ENCODE results near the gene SCAMP1.
A peak's percentile ranks its signal among the peaks of the same experiment; 100 is the strongest.
"Not testable (repeated sequence)": the region's sequence is repeated elsewhere in the genome, so short reads cannot be mapped to it uniquely, and the experiment has no call there.

SCAMP1 gene

GRCh38 chr5:78345485-78345884 lies 14.9 kb upstream of the SCAMP1 start:
- Mint-ChIP-seq H3K27me3 (peaks cover 2% of the 10 kb centered on the region), H3K36me3 (ENCODE audit: low read depth) (no peaks in the 10 kb centered on the region), H3K4me3 (no peak overlapping the region), H3K9me3 (no peaks in the 10 kb centered on the region), H3K27ac (no peak overlapping the region), H3K4me1 (no peaks in the 10 kb centered on the region)
- DNase-seq (no peak), ATAC-seq (no peak)

- Mint-ChIP-seq H3K27ac (no peak overlapping the region), H3K4me1 (peaks cover 6% of the 10 kb centered on the region), H3K36me3 (ENCODE audit: low read depth) (no peaks in the 10 kb centered on the region), H3K4me3 (no peak overlapping the region), H3K27me3 (no peaks in the 10 kb centered on the region), H3K9me3 (no peaks in the 10 kb centered on the region)
- no peak for ATAC-seq
- DNase-seq = no peak
Observed at GRCh38 chr5:78353520-78353919, 6.9 kb upstream of the SCAMP1 start.

- Mint-ChIP-seq H3K9me3 (no peaks in the 10 kb centered on the region), H3K27ac (no peak overlapping the region), H3K36me3 (ENCODE audit: low read depth) (peaks cover 2% of the 10 kb centered on the region), H3K4me1 (peaks cover 12% of the 10 kb centered on the region), H3K4me3 (no peak overlapping the region), H3K27me3 (no peaks in the 10 kb centered on the region)
- DNase-seq (no peak), ATAC-seq (no peak)
Observed at GRCh38 chr5:78354066-78354670, 6.2 kb upstream of the SCAMP1 start.

GRCh38 chr5:78355561-78355960 lies 4.9 kb upstream of the SCAMP1 start:
- peaks cover 19% of the 10 kb centered on the region for H3K4me1 Mint-ChIP-seq
- no peaks in the 10 kb centered on the region for H3K27me3 Mint-ChIP-seq
- ATAC-seq (no peak), DNase-seq (no peak)
- H3K4me3 Mint-ChIP-seq = no peak overlapping the region
- H3K36me3 Mint-ChIP-seq (ENCODE audit: low read depth) = peaks cover 5% of the 10 kb centered on the region
- H3K9me3 Mint-ChIP-seq = no peaks in the 10 kb centered on the region
- no peak overlapping the region for H3K27ac Mint-ChIP-seq

- not testable (repeated sequence) for H3K36me3 Mint-ChIP-seq (ENCODE audit: low read depth); ATAC-seq; H3K9me3 Mint-ChIP-seq; H3K27me3 Mint-ChIP-seq
- H3K4me1 Mint-ChIP-seq = peaks cover 36% of the 10 kb centered on the region
- DNase-seq = peak; percentile 5
- H3K4me3 Mint-ChIP-seq = peak overlapping the region; percentile 93
- H3K27ac Mint-ChIP-seq = peak overlapping the region; percentile 97
Observed at GRCh38 chr5:78359455-78359830, 974 bp upstream of the SCAMP1 start.

GRCh38 chr5:78360674-78360923 lies 182 bp downstream of the SCAMP1 start:
- H3K4me1 Mint-ChIP-seq = peaks cover 38% of the 10 kb centered on the region
- DNase-seq (no peak), ATAC-seq (no peak)
- H3K4me3 Mint-ChIP-seq = peak overlapping the region; percentile 93
- no peaks in the 10 kb centered on the region for H3K27me3 Mint-ChIP-seq
- no peaks in the 10 kb centered on the region for H3K9me3 Mint-ChIP-seq
- peak overlapping the region; percentile 97 for H3K27ac Mint-ChIP-seq
- peaks cover 5% of the 10 kb centered on the region for H3K36me3 Mint-ChIP-seq (ENCODE audit: low read depth)

- peaks cover 40% of the 10 kb centered on the region for H3K4me1 Mint-ChIP-seq
- peak overlapping the region; percentile 93 for H3K4me3 Mint-ChIP-seq
- H3K27me3 Mint-ChIP-seq = no peaks in the 10 kb centered on the region
- H3K9me3 Mint-ChIP-seq = no peaks in the 10 kb centered on the region
- peak; percentile 64 for DNase-seq
- H3K36me3 Mint-ChIP-seq (ENCODE audit: low read depth) = peaks cover 5% of the 10 kb centered on the region
- peak; percentile 45 for ATAC-seq
- peak overlapping the region; percentile 97 for H3K27ac Mint-ChIP-seq
Observed at GRCh38 chr5:78360924-78361630, 660 bp downstream of the SCAMP1 start.

- peak overlapping the region; percentile 93 for H3K4me3 Mint-ChIP-seq
- no peaks in the 10 kb centered on the region for H3K9me3 Mint-ChIP-seq
- H3K4me1 Mint-ChIP-seq = peaks cover 40% of the 10 kb centered on the region
- no peaks in the 10 kb centered on the region for H3K27me3 Mint-ChIP-seq
- ATAC-seq = no peak
- peaks cover 5% of the 10 kb centered on the region for H3K36me3 Mint-ChIP-seq (ENCODE audit: low read depth)
- H3K27ac Mint-ChIP-seq = peak overlapping the region; percentile 97
- no peak for DNase-seq
Observed at GRCh38 chr5:78361631-78361993, 1.2 kb downstream of the SCAMP1 start.

- Mint-ChIP-seq H3K4me1 (peaks cover 43% of the 10 kb centered on the region), H3K27ac (no peak overlapping the region), H3K9me3 (no peaks in the 10 kb centered on the region), H3K36me3 (ENCODE audit: low read depth) (peaks cover 5% of the 10 kb centered on the region), H3K4me3 (peak overlapping the region; percentile 93), H3K27me3 (no peaks in the 10 kb centered on the region)
- no peak for DNase-seq
- ATAC-seq = no peak
Observed at GRCh38 chr5:78362220-78362619, 1.8 kb downstream of the SCAMP1 start.

GRCh38 chr5:78364005-78364404 lies 3.6 kb downstream of the SCAMP1 start:
- no peak overlapping the region for H3K4me3 Mint-ChIP-seq
- peaks cover 41% of the 10 kb centered on the region for H3K4me1 Mint-ChIP-seq
- no peak for ATAC-seq
- H3K27ac Mint-ChIP-seq = no peak overlapping the region
- DNase-seq = no peak
- peaks cover 3% of the 10 kb centered on the region for H3K36me3 Mint-ChIP-seq (ENCODE audit: low read depth)
- H3K9me3 Mint-ChIP-seq = no peaks in the 10 kb centered on the region
- H3K27me3 Mint-ChIP-seq = no peaks in the 10 kb centered on the region

GRCh38 chr5:78367318-78367991 lies 7.0 kb downstream of the SCAMP1 start:
- Mint-ChIP-seq H3K27ac (no peak overlapping the region), H3K27me3 (no peaks in the 10 kb centered on the region), H3K9me3 (no peaks in the 10 kb centered on the region), H3K4me1 (peaks cover 36% of the 10 kb centered on the region), H3K36me3 (ENCODE audit: low read depth) (no peaks in the 10 kb centered on the region), H3K4me3 (no peak overlapping the region)
- peak; percentile 68 for ATAC-seq
- DNase-seq = no peak

- no peak for DNase-seq
- Mint-ChIP-seq H3K4me1 (peaks cover 32% of the 10 kb centered on the region), H3K36me3 (ENCODE audit: low read depth) (no peaks in the 10 kb centered on the region), H3K4me3 (no peak overlapping the region), H3K27me3 (no peaks in the 10 kb centered on the region), H3K9me3 (no peaks in the 10 kb centered on the region), H3K27ac (no peak overlapping the region)
- no peak for ATAC-seq
Observed at GRCh38 chr5:78369680-78370079, 9.3 kb downstream of the SCAMP1 start.

GRCh38 chr5:78373231-78373630 lies 12.8 kb downstream of the SCAMP1 start:
- Mint-ChIP-seq H3K4me3 (no peak overlapping the region), H3K27me3 (no peaks in the 10 kb centered on the region), H3K27ac (no peak overlapping the region), H3K36me3 (ENCODE audit: low read depth) (no peaks in the 10 kb centered on the region), H3K4me1 (peaks cover 21% of the 10 kb centered on the region), H3K9me3 (no peaks in the 10 kb centered on the region)
- DNase-seq = no peak
- ATAC-seq = no peak

- Mint-ChIP-seq H3K27me3 (no peaks in the 10 kb centered on the region), H3K36me3 (ENCODE audit: low read depth) (peaks cover 7% of the 10 kb centered on the region), H3K4me3 (no peak overlapping the region), H3K9me3 (no peaks in the 10 kb centered on the region), H3K4me1 (peaks cover 7% of the 10 kb centered on the region), H3K27ac (no peak overlapping the region)
- no peak for DNase-seq
- ATAC-seq = no peak
Observed at GRCh38 chr5:78376315-78376714, 15.9 kb downstream of the SCAMP1 start.

GRCh38 chr5:78377056-78377717 lies 16.8 kb downstream of the SCAMP1 start:
- no peak overlapping the region for H3K27ac Mint-ChIP-seq
- H3K36me3 Mint-ChIP-seq (ENCODE audit: low read depth) = peaks cover 8% of the 10 kb centered on the region

More at GRCh38 chr5:78377056-78377717, 16.8 kb downstream of the SCAMP1 start:
- H3K4me1 Mint-ChIP-seq = peaks cover 7% of the 10 kb centered on the region
- ATAC-seq (no peak), DNase-seq (no peak)
- H3K4me3 Mint-ChIP-seq = no peak overlapping the region
- H3K9me3 Mint-ChIP-seq = no peaks in the 10 kb centered on the region
- H3K27me3 Mint-ChIP-seq = no peaks in the 10 kb centered on the region
